Measurements from ENCODE around the gene HYI.

Gene HYI

DNA sequence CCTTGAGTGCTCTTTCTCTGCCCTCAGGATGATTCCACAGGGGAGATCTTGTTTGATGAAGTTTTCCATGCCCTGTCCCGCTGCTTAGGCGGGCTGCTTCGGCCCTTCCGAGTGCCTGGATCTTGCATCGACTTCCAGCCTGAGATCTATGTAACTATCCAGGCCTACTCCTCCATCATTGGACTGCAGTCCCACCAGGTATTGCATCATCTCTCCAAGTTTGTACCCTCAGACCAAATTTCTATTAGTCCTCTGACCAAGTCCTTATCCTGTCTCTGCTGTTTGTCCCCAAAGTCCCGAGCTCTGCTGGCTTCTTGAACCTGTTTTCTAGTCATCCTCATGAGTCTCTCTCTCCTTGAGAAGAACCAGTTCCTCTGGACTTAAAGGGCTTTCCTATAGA lies 49.4 kb downstream of the HYI start:
- H3K27ac ChIP-seq (ENCODE audit: low read depth, low read length) = no peak overlapping the region
- H3K9ac ChIP-seq (ENCODE audit: low read length) = no peak overlapping the region
- peaks cover 65% of the 10 kb centered on the region for H3K36me3 ChIP-seq (ENCODE audit: insufficient read depth, low read length)
- H3K27me3 ChIP-seq (ENCODE audit: control insufficient read depth in 1 of 2, insufficient read depth in 2 of 2, low read length in 2 of 2) = no peaks in the 10 kb centered on the region
- no peak overlapping the region for H3K4me3 ChIP-seq (ENCODE audit: low read depth in 1 of 2, low read length in 2 of 2)
- H3K4me1 ChIP-seq (ENCODE audit: insufficient read depth, low read length) = no peaks in the 10 kb centered on the region
- H3K9me3 ChIP-seq (ENCODE audit: low read length) = no peaks in the 10 kb centered on the region

DNA sequence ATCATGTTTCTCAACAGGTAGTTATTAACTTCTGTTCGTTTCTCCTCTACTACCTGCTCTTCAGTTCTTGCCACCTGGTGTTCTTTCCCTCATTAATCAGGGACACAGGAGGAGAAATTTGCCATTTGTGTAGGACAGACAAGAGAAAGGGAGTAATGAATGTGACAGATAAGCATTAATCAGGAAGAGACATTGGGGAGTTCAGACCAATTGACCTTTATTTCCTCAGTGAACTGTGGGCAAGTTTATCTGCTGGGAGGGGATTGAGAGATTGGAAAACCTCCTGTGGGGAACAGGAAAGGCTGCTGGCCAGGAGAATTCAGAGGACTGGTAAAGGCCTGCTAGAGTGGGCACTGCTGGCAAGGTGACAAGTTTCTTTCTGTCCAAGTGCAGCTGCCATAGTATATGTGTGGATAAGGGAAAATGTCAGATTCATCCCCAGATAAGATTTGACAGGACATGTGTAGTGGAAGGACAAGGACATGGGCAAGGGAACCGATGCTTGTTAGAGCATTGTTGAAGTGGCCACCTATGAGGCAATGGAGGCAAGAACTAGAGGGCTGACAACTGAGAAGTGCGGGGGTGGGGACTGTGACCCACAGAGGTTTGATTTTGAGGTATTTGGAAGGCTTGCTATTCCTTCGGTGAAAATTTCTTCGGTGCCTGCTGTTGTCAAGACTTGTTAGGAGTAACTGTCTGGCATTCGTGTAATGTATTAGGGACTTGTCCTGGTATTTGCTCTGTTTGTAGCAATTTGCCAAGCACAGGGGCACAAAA lies 51.5 kb downstream of the HYI start:
- Histone ChIP-seq H3K4me3 (ENCODE audit: low read depth in 1 of 2, low read length in 2 of 2) (no peak overlapping the region), H3K9ac (ENCODE audit: low read length) (no peak overlapping the region), H3K9me3 (ENCODE audit: low read length) (no peaks in the 10 kb centered on the region), H3K4me1 (ENCODE audit: insufficient read depth, low read length) (no peaks in the 10 kb centered on the region), H3K27ac (ENCODE audit: low read depth, low read length) (no peak overlapping the region), H3K36me3 (ENCODE audit: insufficient read depth, low read length) (peaks cover 49% of the 10 kb centered on the region), H3K27me3 (ENCODE audit: control insufficient read depth in 1 of 2, insufficient read depth in 2 of 2, low read length in 2 of 2) (no peaks in the 10 kb centered on the region)

Data from muscle layer of colon (tissue), 2 donors.